Measurements from ENCODE around the gene PRSS1.

DNA sequence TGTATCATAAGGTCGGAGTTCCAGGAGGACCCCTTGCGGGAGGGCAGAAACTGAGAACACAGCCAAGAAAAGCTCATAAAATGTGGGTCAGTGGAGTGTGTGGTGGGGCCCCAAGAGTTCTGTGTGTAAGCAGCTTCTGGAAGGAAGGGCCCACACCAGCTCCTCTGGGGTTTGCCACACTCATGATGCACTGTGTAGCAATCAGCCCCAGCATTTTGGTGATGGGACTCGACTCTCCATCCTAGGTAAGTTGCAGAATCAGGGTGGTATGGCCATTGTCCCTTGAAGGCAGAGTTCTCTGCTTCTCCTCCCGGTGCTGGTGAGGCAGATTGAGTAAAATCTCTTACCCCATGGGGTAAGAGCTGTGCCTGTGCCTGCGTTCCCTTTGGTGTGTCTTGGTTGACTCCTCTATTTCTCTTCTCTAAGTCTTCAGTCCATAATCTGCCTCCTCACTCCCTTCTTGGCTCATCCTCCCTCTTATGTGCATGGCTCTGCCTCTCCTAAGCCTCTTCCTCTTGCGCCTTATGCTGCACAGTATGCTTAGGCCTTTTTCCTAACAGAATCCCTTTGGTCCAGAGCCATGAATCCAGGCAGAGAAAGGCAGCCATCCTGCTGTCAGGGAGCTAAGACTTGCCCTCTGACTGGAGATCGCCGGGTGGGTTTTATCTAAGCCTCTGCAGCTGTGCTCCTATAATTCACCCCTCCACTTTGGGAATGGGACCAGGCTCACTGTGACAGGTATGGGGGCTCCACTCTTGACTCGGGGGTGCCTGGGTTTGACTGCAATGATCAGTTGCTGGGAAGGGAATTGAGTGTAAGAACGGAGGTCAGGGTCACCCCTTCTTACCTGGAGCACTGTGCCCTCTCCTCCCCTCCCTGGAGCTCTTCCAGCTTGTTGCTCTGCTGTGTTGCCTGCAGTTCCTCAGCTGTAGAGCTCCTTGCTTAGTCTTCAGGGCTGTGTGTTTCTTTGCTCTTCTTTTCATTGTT is 39.3 kb downstream of the PRSS1 start:
- TF ChIP-seq CTCF (IDR thresholded peaks at IDR 0.05; ENCODE audit: low read depth, low read length) (no peak), EZH2phosphoT487 (IDR thresholded peaks at IDR 0.05; ENCODE audit: low read depth) (no peak)
